Measurements from ENCODE around the gene CD55.
A peak's percentile ranks its signal among the peaks of the same experiment; 100 is the strongest.

Gene CD55

GRCh38 chr1:207364614-207365013, 43.1 kb downstream of the CD55 start:
- DNase-seq: no peak

GRCh38 chr1:207365063-207365462, 43.6 kb downstream of the CD55 start:
- no peak for DNase-seq

- no peak for DNase-seq
Measured at GRCh38 chr1:207366022-207366421, 44.5 kb downstream of the CD55 start.

GRCh38 chr1:207388721-207389120, 67.2 kb downstream of the CD55 start:
- DNase-seq: no peak

- no peak for DNase-seq
Measured at GRCh38 chr1:207389728-207390464, 68.4 kb downstream of the CD55 start.

GRCh38 chr1:207393610-207394009, 72.1 kb downstream of the CD55 start:
- DNase-seq: no peak

GRCh38 chr1:207396168-207396746, 74.8 kb downstream of the CD55 start:
- no peak for DNase-seq

GRCh38 chr1:207397525-207397926, 76.0 kb downstream of the CD55 start:
- no peak for DNase-seq

- DNase-seq: peak in 1 of 2 donors; percentile 8
Measured at GRCh38 chr1:207398986-207399385, 77.5 kb downstream of the CD55 start.

- DNase-seq: no peak
Measured at GRCh38 chr1:207401578-207401977, 80.1 kb downstream of the CD55 start.

GRCh38 chr1:207402744-207403143, 81.3 kb downstream of the CD55 start:
- peak in 1 of 2 donors; percentile 74 for DNase-seq

- DNase-seq: peak in 1 of 2 donors; percentile 91
Measured at GRCh38 chr1:207404849-207405525, 83.5 kb downstream of the CD55 start.

- DNase-seq: no peak
Measured at GRCh38 chr1:207405814-207406213, 84.3 kb downstream of the CD55 start.

GRCh38 chr1:207407655-207408260, 86.3 kb downstream of the CD55 start:
- DNase-seq: no peak

Data from hippocampal formation (tissue), 2 donors.